GM23338 (cell line): ENCODE data around the gene PRKCG. TPM values are rescaled to one million over a fixed set of nuclear protein-coding genes. Genes with fewer than 3 reads are reported as not detected.

Experiments
- ATAC-seq: fragments of 200-7000 bp; cut with Tn5 transposase; 3 replicates; pipeline ENCODE4 v1.9.1; 2020
- DNase-seq: peaks from one replicate; pipeline ENCODE4 v3.0.0-alpha.2; 2015; ENCODE audit warnings: low spot score
- H2AFZ ChIP-seq: fragments of 200-600 bp; sonication (generic); 2 replicates; pipeline ENCODE4 v1.8.0; 2016; ENCODE audit warnings: antibody characterized with exemption, mild to moderate bottlenecking, moderate library complexity
- H3F3A ChIP-seq: fragments of 200-600 bp; sonication (generic); replicated peaks from 2 replicates; pipeline ENCODE4 v1.8.0; 2017; ENCODE audit warnings: antibody characterized with exemption, mixed run types, low read depth
- H3K27ac ChIP-seq: fragments of 200-600 bp; sonication (generic); 2 replicates; pipeline ENCODE4 v1.6.1; 2016; ENCODE audit warnings: low read depth
- H3K27me3 ChIP-seq: fragments of 200-600 bp; sonication (generic); 2 replicates; pipeline ENCODE4 v1.8.0; 2016; ENCODE audit warnings: mild to moderate bottlenecking, mixed run types, moderate library complexity; ENCODE audit not compliant: insufficient read depth
- H3K36me3 ChIP-seq: fragments of 200-600 bp; sonication (generic); 2 replicates; pipeline ENCODE4 v1.8.0; 2016; ENCODE audit warnings: mild to moderate bottlenecking; ENCODE audit not compliant: insufficient read depth
- H3K4me1 ChIP-seq: fragments of 200-600 bp; sonication (generic); 2 replicates; pipeline ENCODE4 v1.8.0; 2016; ENCODE audit warnings: mild to moderate bottlenecking, moderate library complexity; ENCODE audit not compliant: insufficient read depth
- H3K4me2 ChIP-seq: fragments of 200-600 bp; sonication (generic); 2 replicates; pipeline ENCODE4 v1.7.1; 2017; ENCODE audit warnings: mixed run types
- H3K4me3 ChIP-seq: fragments of 200-600 bp; sonication (generic); 2 replicates; pipeline ENCODE4 v1.6.1; 2016; ENCODE audit warnings: mixed run types
- H3K79me2 ChIP-seq: fragments of 200-600 bp; sonication (generic); replicated peaks from 2 replicates; pipeline ENCODE4 v1.8.0; 2017; ENCODE audit warnings: mild to moderate bottlenecking; ENCODE audit not compliant: insufficient read depth
- H3K9me2 ChIP-seq: fragments of 200-600 bp; sonication (generic); 2 replicates; pipeline ENCODE4 v1.8.0; 2017; ENCODE audit not compliant: insufficient read depth
- H4K20me1 ChIP-seq: fragments of 200-600 bp; sonication (generic); replicated peaks from 2 replicates; pipeline ENCODE4 v1.8.0; 2017; ENCODE audit warnings: mild to moderate bottlenecking; ENCODE audit not compliant: insufficient read depth
- H3K27ac Mint-ChIP-seq: 2 replicates; pipeline ENCODE4 v1.8.0; 2020; ENCODE audit warnings: inconsistent platforms, mild to moderate bottlenecking, moderate library complexity, mixed read lengths
- H3K27me3 Mint-ChIP-seq: 3 replicates; pipeline ENCODE4 v1.8.0; 2022; ENCODE audit warnings: low read depth, mild to moderate bottlenecking, moderate library complexity, mixed read lengths, inconsistent platforms; ENCODE audit not compliant: insufficient read depth, poor library complexity
- H3K36me3 Mint-ChIP-seq: 3 replicates; pipeline ENCODE4 v1.8.0; 2021; ENCODE audit warnings: low read depth, mild to moderate bottlenecking, inconsistent platforms, moderate library complexity, mixed read lengths
- H3K4me1 Mint-ChIP-seq: 3 replicates; pipeline ENCODE4 v1.8.0; 2020; ENCODE audit warnings: mild to moderate bottlenecking, inconsistent platforms, mixed read lengths
- H3K4me3 Mint-ChIP-seq: 3 replicates; pipeline ENCODE4 v1.8.0; 2021; ENCODE audit warnings: moderate library complexity, mild to moderate bottlenecking, inconsistent platforms, mixed read lengths
- H3K9me3 Mint-ChIP-seq: 3 replicates; pipeline ENCODE4 v1.8.0; 2020; ENCODE audit warnings: moderate library complexity, mild to moderate bottlenecking, inconsistent platforms, mixed read lengths
- ETS1 ChIP-seq: IDR thresholded peaks from 2 replicates; pipeline ENCODE4 v1.6.1; 2016; ENCODE audit warnings: antibody characterized with exemption
- EZH2 ChIP-seq: fragments of 200-600 bp; sonication (generic); IDR thresholded peaks from one replicate; pipeline ENCODE4 v1.8.0; 2017; ENCODE audit warnings: antibody characterized with exemption, mild to moderate bottlenecking, low read depth; ENCODE audit not compliant: unreplicated experiment
- EZH2phosphoT487 ChIP-seq: fragments of 200-600 bp; sonication (generic); IDR thresholded peaks from one replicate; pipeline ENCODE4 v1.8.1; 2018; ENCODE audit warnings: antibody characterized with exemption; ENCODE audit not compliant: unreplicated experiment
- JUNB ChIP-seq: IDR thresholded peaks from one replicate; pipeline ENCODE4 v1.6.1; 2016; ENCODE audit warnings: antibody characterized with exemption; ENCODE audit not compliant: unreplicated experiment
- NANOG ChIP-seq: IDR thresholded peaks from 2 replicates; pipeline ENCODE4 v1.6.1; 2016; ENCODE audit warnings: antibody characterized with exemption, borderline replicate concordance
- ZNF114 ChIP-seq: fragments of 250-450 bp; sonication (Bioruptor Pico); IDR thresholded peaks from 2 replicates; pipeline ENCODE4 v1.5.0; 2020; ENCODE audit warnings: mild to moderate bottlenecking, moderate library complexity
- ZNF331 ChIP-seq: fragments of 250-450 bp; sonication (Bioruptor Pico); IDR thresholded peaks from 2 replicates; pipeline ENCODE4 v1.5.0; 2020; ENCODE audit warnings: low read depth, mild to moderate bottlenecking, moderate library complexity
- polyA plus RNA-seq: library from polyadenylated mRNA; unstranded; fragments of >200 nt; fragmentation: Nextera tagmentation; extraction: Ambion mirVana; gene quantifications from 2 replicates; pipeline ENCODE4 v1.2.1, GENCODE V29; 2016
- total RNA-seq: library from RNA; depleted of rRNA; stranded (reverse); fragments of >200 nt; shearing (Covaris generic); gene quantifications from 2 replicates; pipeline ENCODE4 v1.2.3, GENCODE V29; 2014
- TF ChIP-seq, protein P1 (sequence below): fragments of 250-450 bp; sonication (Bioruptor Pico); IDR thresholded peaks from 2 replicates; pipeline ENCODE4 v1.5.0; 2020; ENCODE audit warnings: mild to moderate bottlenecking, moderate library complexity
- TF ChIP-seq, protein P2 (sequence below), 2 experiments: fragments of 200-600 bp in 1 of 2; sonication (generic) in 1 of 2; conservative IDR thresholded peaks; 2 replicates each; pipeline versions ENCODE4 v1.5.1 to v1.6.1; 2016 to 2017; ENCODE audit warnings: antibody characterized with exemption in 2 of 2, low read depth in 2 of 2, mild to moderate bottlenecking in 2 of 2, moderate library complexity in 1 of 2

PRKCG gene
- total and polyA plus RNA-seq, 2 experiments from 2014 or later = 15.4 to 15.9 TPM

- TF ChIP-seq, protein P1, sequence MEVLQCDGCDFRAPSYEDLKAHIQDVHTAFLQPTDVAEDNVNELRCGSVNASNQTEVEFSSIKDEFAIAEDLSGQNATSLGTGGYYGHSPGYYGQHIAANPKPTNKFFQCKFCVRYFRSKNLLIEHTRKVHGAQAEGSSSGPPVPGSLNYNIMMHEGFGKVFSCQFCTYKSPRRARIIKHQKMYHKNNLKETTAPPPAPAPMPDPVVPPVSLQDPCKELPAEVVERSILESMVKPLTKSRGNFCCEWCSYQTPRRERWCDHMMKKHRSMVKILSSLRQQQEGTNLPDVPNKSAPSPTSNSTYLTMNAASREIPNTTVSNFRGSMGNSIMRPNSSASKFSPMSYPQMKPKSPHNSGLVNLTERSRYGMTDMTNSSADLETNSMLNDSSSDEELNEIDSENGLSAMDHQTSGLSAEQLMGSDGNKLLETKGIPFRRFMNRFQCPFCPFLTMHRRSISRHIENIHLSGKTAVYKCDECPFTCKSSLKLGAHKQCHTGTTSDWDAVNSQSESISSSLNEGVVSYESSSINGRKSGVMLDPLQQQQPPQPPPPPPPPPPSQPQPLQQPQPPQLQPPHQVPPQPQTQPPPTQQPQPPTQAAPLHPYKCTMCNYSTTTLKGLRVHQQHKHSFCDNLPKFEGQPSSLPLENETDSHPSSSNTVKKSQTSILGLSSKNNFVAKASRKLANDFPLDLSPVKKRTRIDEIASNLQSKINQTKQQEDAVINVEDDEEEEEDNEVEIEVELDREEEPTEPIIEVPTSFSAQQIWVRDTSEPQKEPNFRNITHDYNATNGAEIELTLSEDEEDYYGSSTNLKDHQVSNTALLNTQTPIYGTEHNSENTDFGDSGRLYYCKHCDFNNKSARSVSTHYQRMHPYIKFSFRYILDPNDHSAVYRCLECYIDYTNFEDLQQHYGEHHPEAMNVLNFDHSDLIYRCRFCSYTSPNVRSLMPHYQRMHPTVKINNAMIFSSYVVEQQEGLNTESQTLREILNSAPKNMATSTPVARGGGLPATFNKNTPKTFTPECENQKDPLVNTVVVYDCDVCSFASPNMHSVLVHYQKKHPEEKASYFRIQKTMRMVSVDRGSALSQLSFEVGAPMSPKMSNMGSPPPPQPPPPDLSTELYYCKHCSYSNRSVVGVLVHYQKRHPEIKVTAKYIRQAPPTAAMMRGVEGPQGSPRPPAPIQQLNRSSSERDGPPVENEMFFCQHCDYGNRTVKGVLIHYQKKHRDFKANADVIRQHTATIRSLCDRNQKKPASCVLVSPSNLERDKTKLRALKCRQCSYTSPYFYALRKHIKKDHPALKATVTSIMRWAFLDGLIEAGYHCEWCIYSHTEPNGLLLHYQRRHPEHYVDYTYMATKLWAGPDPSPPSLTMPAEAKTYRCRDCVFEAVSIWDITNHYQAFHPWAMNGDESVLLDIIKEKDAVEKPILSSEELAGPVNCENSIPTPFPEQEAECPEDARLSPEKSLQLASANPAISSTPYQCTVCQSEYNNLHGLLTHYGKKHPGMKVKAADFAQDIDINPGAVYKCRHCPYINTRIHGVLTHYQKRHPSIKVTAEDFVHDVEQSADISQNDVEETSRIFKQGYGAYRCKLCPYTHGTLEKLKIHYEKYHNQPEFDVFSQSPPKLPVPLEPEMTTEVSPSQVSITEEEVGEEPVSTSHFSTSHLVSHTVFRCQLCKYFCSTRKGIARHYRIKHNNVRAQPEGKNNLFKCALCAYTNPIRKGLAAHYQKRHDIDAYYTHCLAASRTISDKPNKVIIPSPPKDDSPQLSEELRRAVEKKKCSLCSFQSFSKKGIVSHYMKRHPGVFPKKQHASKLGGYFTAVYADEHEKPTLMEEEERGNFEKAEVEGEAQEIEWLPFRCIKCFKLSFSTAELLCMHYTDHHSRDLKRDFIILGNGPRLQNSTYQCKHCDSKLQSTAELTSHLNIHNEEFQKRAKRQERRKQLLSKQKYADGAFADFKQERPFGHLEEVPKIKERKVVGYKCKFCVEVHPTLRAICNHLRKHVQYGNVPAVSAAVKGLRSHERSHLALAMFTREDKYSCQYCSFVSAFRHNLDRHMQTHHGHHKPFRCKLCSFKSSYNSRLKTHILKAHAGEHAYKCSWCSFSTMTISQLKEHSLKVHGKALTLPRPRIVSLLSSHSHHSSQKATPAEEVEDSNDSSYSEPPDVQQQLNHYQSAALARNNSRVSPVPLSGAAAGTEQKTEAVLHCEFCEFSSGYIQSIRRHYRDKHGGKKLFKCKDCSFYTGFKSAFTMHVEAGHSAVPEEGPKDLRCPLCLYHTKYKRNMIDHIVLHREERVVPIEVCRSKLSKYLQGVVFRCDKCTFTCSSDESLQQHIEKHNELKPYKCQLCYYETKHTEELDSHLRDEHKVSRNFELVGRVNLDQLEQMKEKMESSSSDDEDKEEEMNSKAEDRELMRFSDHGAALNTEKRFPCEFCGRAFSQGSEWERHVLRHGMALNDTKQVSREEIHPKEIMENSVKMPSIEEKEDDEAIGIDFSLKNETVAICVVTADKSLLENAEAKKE (CRISPR knock-in tag) = no peak
- TF ChIP-seq ZNF114 (CRISPR knock-in tag) (no peak), EZH2phosphoT487 (no peak), ZNF331 (CRISPR knock-in tag) (no peak), EZH2 (no peak)
These were observed 2.6 kb upstream of the PRKCG start (continued) for GRCh38 chr19:53879140-53880081.

DNA sequence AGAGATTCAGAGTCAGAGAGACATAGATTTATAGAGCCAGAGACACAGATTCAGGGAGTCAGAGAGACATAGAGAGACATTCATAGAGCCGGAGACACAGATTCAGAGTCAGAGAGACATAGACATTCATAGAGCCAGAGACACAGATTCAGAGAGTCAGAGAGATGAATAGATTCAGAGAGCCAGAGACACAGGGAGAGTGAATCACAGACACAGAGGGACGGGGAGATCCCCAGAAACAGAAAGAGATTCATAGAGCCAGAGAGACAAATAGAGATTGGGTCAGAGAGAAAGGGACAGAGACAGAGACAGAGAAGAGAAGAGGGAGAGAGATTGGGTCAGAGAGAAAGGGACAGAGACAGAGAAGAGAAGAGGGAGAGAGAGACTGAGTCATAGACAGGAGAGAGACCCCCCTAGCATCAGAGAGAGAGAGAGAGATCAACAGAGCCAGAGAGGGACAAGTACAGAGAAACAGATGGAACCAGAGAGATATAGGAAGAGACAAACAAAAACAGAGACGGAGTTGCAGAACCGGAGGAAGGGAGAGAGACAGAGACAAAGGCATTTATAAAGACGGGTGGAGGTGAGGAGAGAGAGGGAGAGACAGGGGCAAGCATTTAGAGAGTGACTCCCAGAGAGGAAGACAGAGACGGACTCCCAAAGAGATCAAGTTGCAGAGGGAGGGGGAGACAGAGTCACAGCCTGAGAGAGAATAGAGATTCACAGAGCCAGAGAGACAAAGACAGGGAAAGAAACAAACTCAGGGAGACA, 1.1 kb upstream of the PRKCG start:
- Mint-ChIP-seq H3K36me3 (peaks cover 3% of the 10 kb centered on the region), H3K4me3 (no peak overlapping the region), H3K27ac (no peak overlapping the region), H3K4me1 (peaks cover 23% of the 10 kb centered on the region), H3K9me3 (no peaks in the 10 kb centered on the region), H3K27me3 (peaks cover 29% of the 10 kb centered on the region)
- Histone ChIP-seq H3K79me2 (no peaks in the 10 kb centered on the region), H2AFZ (no peak overlapping the region), H3F3A (peaks cover 27% of the 10 kb centered on the region), H3K27ac (peak overlapping the region; percentile 76), H3K4me2 (peak overlapping the region; percentile 81), H3K9me2 (no peaks in the 10 kb centered on the region), H3K27me3 (peaks cover 11% of the 10 kb centered on the region), H3K4me3 (peak overlapping the region; percentile 89), H3K4me1 (peaks cover 38% of the 10 kb centered on the region), H4K20me1 (no peaks in the 10 kb centered on the region), H3K36me3 (no peaks in the 10 kb centered on the region)
- DNase-seq = peak; percentile 71
- ATAC-seq = peak; percentile 12
- TF ChIP-seq ETS1 = no peak
- TF ChIP-seq EZH2phosphoT487 = no peak
- TF ChIP-seq JUNB = no peak
- TF ChIP-seq, protein P2, sequence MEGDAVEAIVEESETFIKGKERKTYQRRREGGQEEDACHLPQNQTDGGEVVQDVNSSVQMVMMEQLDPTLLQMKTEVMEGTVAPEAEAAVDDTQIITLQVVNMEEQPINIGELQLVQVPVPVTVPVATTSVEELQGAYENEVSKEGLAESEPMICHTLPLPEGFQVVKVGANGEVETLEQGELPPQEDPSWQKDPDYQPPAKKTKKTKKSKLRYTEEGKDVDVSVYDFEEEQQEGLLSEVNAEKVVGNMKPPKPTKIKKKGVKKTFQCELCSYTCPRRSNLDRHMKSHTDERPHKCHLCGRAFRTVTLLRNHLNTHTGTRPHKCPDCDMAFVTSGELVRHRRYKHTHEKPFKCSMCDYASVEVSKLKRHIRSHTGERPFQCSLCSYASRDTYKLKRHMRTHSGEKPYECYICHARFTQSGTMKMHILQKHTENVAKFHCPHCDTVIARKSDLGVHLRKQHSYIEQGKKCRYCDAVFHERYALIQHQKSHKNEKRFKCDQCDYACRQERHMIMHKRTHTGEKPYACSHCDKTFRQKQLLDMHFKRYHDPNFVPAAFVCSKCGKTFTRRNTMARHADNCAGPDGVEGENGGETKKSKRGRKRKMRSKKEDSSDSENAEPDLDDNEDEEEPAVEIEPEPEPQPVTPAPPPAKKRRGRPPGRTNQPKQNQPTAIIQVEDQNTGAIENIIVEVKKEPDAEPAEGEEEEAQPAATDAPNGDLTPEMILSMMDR (conservative IDR thresholded peaks at IDR 0.05; ENCODE audit: low read depth in 2 of 2) = no peak
- TF ChIP-seq ZNF114 (CRISPR knock-in tag) = no peak
- no peak for TF ChIP-seq NANOG
